Testis (tissue), 3 donors: ENCODE measurements around the gene ABAT. TPM values are rescaled to one million over a fixed set of nuclear protein-coding genes. Genes with fewer than 3 reads are reported as not detected.

Source experiments
- DNase-seq: peaks from one replicate; pipeline ENCODE4 v3.0.0-alpha.2; 2019
- H3K27ac ChIP-seq, 2 donors: fragments of 200-600 bp; sonication (generic); one replicate each; pipeline ENCODE4 v1.5.1; 2019
- H3K27me3 ChIP-seq: fragments of 200-600 bp; sonication (generic); one replicate; pipeline ENCODE4 v1.5.1; 2019
- H3K36me3 ChIP-seq: fragments of 200-600 bp; sonication (generic); one replicate; pipeline ENCODE4 v1.5.1; 2017; ENCODE audit warnings: low read depth; ENCODE audit errors: missing control alignments
- H3K4me1 ChIP-seq: fragments of 200-600 bp; sonication (generic); one replicate; pipeline ENCODE4 v1.5.1; 2019
- H3K4me3 ChIP-seq, 2 donors: fragments of 200-600 bp; sonication (generic); one replicate each; pipeline ENCODE4 v1.5.1; 2017 to 2019
- H3K9me3 ChIP-seq: fragments of 200-600 bp; sonication (generic); one replicate; pipeline ENCODE4 v1.5.1; 2017
- CTCF ChIP-seq, 3 experiments: fragments of 450-650 bp in 2 of 3; fragments of 200-600 bp in 1 of 3; sonication (generic) in 1 of 3; IDR thresholded peaks; one replicate each; pipeline ENCODE4 v1.5.1; 2016 to 2019; ENCODE audit warnings: antibody characterized with exemption in 3 of 3, mild to moderate bottlenecking in 2 of 3, moderate library complexity in 1 of 3
- POLR2A ChIP-seq: fragments of 450-650 bp; IDR thresholded peaks from one replicate; pipeline ENCODE4 v1.6.1; 2017; ENCODE audit warnings: antibody characterized with exemption, mild to moderate bottlenecking, moderate library complexity
- WGBS, 2 donors: methylation state at CpG; one replicate each; pipeline ENCODE4 v1.1.5; 2018; 5-methylcytosine and 5-hydroxymethylcytosine counted together
- intact Hi-C: fragments of 100-400 bp; cut with DNase I; formaldehyde crosslinking; loops from one replicate; pipeline ENCODE4 v1.15.1; 2023; ENCODE audit warnings: low total_unique reads
- polyA plus RNA-seq: library from polyadenylated mRNA; stranded (reverse); fragments of 350-450 nt; fragmentation: Illumina TruSeq; extraction: RNeasy Lipid Tissue Mini Kit (QIAGEN cat#74804); gene quantifications from one replicate; pipeline ENCODE4 v1.2.3, GENCODE V29; 2014; ENCODE audit warnings: low read depth, low replicate concordance; ENCODE audit not compliant: insufficient read depth
- total RNA-seq, 2 donors: library from RNA; depleted of rRNA; stranded (reverse); fragments of >200 nt; gene quantifications; one replicate each; pipeline ENCODE4 v1.2.3, GENCODE V29; 2016

ABAT gene
- total and polyA plus RNA-seq, 3 donors from 2014 or later = 25.3 to 108 (median 71.7) TPM

- intact Hi-C loops = no loop called here
- Histone ChIP-seq H3K36me3 (no peaks in the 10 kb centered on the region), H3K9me3 (no peaks in the 10 kb centered on the region), H3K4me1 (no peaks in the 10 kb centered on the region), H3K27ac (no peak overlapping the region), H3K27me3 (no peaks in the 10 kb centered on the region), H3K4me3 (no peak overlapping the region)
- TF ChIP-seq POLR2A (no peak), CTCF (IDR thresholded peaks at IDR 0.05) (no peak)
- DNase-seq = no peak
- 84 to 86% methylated on average over 7 to 10 of the region's 10 CpGs for WGBS, 2 donors
Measured at GRCh38 chr16:8713635-8714172, 39.3 kb downstream of the ABAT start.

GRCh38 chr16:8714174-8714573 is 39.8 kb downstream of the ABAT start:
- WGBS, 2 donors = 72 to 80% methylated on average over 7 of the region's 7 CpGs
- peaks cover 2% of the 10 kb centered on the region for H3K4me1 ChIP-seq
- no peak for DNase-seq

GRCh38 chr16:8714807-8715206 is 40.4 kb downstream of the ABAT start:
- no peak for DNase-seq
- Histone ChIP-seq H3K36me3 (no peaks in the 10 kb centered on the region), H3K9me3 (no peaks in the 10 kb centered on the region), H3K27me3 (no peaks in the 10 kb centered on the region), H3K27ac (no peak overlapping the region), H3K4me3 (no peak overlapping the region), H3K4me1 (peaks cover 7% of the 10 kb centered on the region)
- intact Hi-C loops = no loop called here
- WGBS, 2 donors = 77 to 89% methylated on average over 8 to 14 of the region's 14 CpGs
- TF ChIP-seq POLR2A = no peak
- TF ChIP-seq CTCF (IDR thresholded peaks at IDR 0.05) = no peak

More at GRCh38 chr16:8714174-8714573, 39.8 kb downstream of the ABAT start:
- Histone ChIP-seq H3K27ac (no peak overlapping the region), H3K9me3 (no peaks in the 10 kb centered on the region), H3K36me3 (no peaks in the 10 kb centered on the region), H3K4me3 (no peak overlapping the region), H3K27me3 (no peaks in the 10 kb centered on the region)
- no peak for TF ChIP-seq CTCF (IDR thresholded peaks at IDR 0.05)
- no peak for TF ChIP-seq POLR2A
- intact Hi-C loops = no loop called here

- 89 to 97% methylated on average over 6 of the region's 6 CpGs for WGBS, 2 donors
- TF ChIP-seq CTCF (IDR thresholded peaks at IDR 0.05) = no peak
- no peak for TF ChIP-seq POLR2A
- Histone ChIP-seq H3K9me3 (no peaks in the 10 kb centered on the region), H3K27ac (no peak overlapping the region), H3K4me3 (no peak overlapping the region), H3K4me1 (peaks cover 18% of the 10 kb centered on the region), H3K36me3 (no peaks in the 10 kb centered on the region), H3K27me3 (no peaks in the 10 kb centered on the region)
- no peak for DNase-seq
- intact Hi-C loops = no loop called here
Measured at GRCh38 chr16:8716052-8716451, 41.6 kb downstream of the ABAT start.

GRCh38 chr16:8716592-8716991 is 42.2 kb downstream of the ABAT start:
- Histone ChIP-seq H3K27me3 (no peaks in the 10 kb centered on the region), H3K4me3 (no peak overlapping the region), H3K9me3 (no peaks in the 10 kb centered on the region), H3K27ac (no peak overlapping the region), H3K4me1 (peaks cover 21% of the 10 kb centered on the region), H3K36me3 (no peaks in the 10 kb centered on the region)
- TF ChIP-seq CTCF (IDR thresholded peaks at IDR 0.05) = no peak
- no peak for TF ChIP-seq POLR2A
- no peak for DNase-seq
- 91 to 98% methylated on average over 10 of the region's 10 CpGs for WGBS, 2 donors
- intact Hi-C loops = no loop called here
